GM13976 (cell line): ENCODE data around the gene CDK1.

ENCODE experiments used
- DNase-seq: peaks from one replicate; pipeline ENCODE4 v3.0.0; 2012; ENCODE audit warnings: low spot score
- CTCF ChIP-seq: IDR thresholded peaks from 2 replicates; pipeline ENCODE4 v1.5.1; 2012; ENCODE audit warnings: borderline replicate concordance, mild to moderate bottlenecking; ENCODE audit not compliant: insufficient read depth; ENCODE audit errors: extremely low read depth, missing control alignments, control extremely low read depth
- in situ Hi-C: fragments of 300-500 bp; cut with MboI; formaldehyde crosslinking; loops from one replicate; pipeline ENCODE4 v1.12.0; 2022; ENCODE audit warnings: low sequenced_read_pairs, mixed read lengths, inconsistent platforms; ENCODE audit not compliant: unreplicated experiment

CDK1 gene

GRCh38 chr10:60788544-60788943 lies 10.3 kb downstream of the CDK1 start:
- no peak for DNase-seq
- in situ Hi-C loops, result no loop called here
- no peak for TF ChIP-seq CTCF

GRCh38 chr10:60789340-60789739 lies 11.1 kb downstream of the CDK1 start:
- no peak for TF ChIP-seq CTCF
- in situ Hi-C loops, result no loop called here
- DNase-seq, result no peak

- TF ChIP-seq CTCF, result no peak
- in situ Hi-C loops, result no loop called here
These were observed 16.7 kb downstream of the CDK1 start for GRCh38 chr10:60794953-60795352.

GRCh38 chr10:60795465-60796202 lies 17.4 kb downstream of the CDK1 start:
- DNase-seq, result no peak
- in situ Hi-C loops, result no loop called here
- TF ChIP-seq CTCF, result no peak

More at GRCh38 chr10:60794953-60795352, 16.7 kb downstream of the CDK1 start:
- no peak for DNase-seq

- in situ Hi-C loops, result no loop called here
- DNase-seq, result no peak
- TF ChIP-seq CTCF, result no peak
These were observed 18.2 kb downstream of the CDK1 start for GRCh38 chr10:60796481-60796880.

- in situ Hi-C loops, result no loop called here
- DNase-seq, result no peak
- no peak for TF ChIP-seq CTCF
These were observed 18.9 kb downstream of the CDK1 start for GRCh38 chr10:60797200-60797599.

- TF ChIP-seq CTCF, result no peak
- in situ Hi-C loops, result no loop called here
- no peak for DNase-seq
These were observed 19.8 kb downstream of the CDK1 start for GRCh38 chr10:60798031-60798430.
